Caki2 (cell line): Measurements from ENCODE around the gene GNAT2. TPM values are rescaled to one million over a fixed set of nuclear protein-coding genes. Genes with fewer than 3 reads are reported as not detected.
A peak's percentile ranks its signal among the peaks of the same experiment; 100 is the strongest.
"Not testable (repeated sequence)": the region's sequence is repeated elsewhere in the genome, so short reads cannot be mapped to it uniquely, and the experiment has no call there.

Source experiments
- DNase-seq: peaks from one replicate; pipeline ENCODE4 v3.0.0-alpha.2; 2015; ENCODE audit warnings: low read depth
- in situ Hi-C: cut with HindIII; loops from 2 replicates; pipeline ENCODE4 v1.10.0; 2016; ENCODE audit warnings: low sequenced_read_pairs, low pct_unique_long_range_greater_than_20kb, mixed read lengths
- total RNA-seq: library from RNA; depleted of rRNA; stranded (reverse); fragments of >200 nt; shearing (Covaris generic); gene quantifications from 2 replicates; pipeline ENCODE4 v1.2.3, GENCODE V29; 2014; ENCODE audit warnings: low replicate concordance; rRNA removed

Gene GNAT2
- total RNA-seq: not detected in 2 replicates

DNA sequence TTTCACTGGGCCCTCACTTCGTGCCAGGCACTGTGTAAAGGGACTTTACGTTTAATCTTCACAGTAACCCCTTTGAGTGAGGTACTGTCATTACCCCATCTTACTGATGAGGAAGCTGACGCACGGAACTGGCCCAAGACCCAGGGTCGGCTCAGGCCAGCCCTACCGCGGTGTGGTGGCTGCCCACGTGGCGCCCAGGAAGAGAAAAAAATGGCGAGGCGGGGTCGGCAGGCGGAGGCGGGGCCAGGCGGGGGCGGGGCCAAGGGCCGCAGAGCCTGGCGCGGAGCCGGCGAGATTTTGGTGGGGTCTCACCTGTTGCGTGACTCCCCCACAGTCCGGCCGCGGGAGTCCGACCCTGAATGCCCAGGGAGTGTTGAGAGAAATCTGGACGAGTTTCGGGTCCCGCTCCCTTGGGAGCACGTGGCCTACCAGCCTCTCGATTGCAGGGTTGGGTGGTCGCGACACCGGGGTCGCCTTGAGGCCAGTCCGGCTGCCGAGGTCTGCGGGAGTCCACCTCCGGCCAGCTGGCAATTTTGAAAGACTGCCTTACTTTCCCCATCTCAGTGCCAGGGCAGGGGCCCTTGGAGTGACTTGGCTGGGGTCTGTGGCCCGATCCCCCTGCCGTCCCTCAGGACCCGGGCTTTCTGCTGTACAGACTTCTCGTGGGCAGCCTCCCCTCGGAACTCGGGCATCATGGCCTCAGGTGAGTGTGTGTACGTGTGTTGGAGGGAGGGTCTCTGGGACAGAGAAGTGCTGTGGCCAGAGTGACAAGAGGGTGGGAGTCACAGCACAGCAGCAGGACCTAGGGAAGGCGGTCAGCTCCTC lies at the start of gene GNAT2, which contains the start of gene AMPD2:
Gene GNAT2, minus strand, starts transcription at position 41 of the 825 bp plus-strand sequence. CDS start 6,746 bp downstream, outside the sequence.
Gene AMPD2, plus strand, starts transcription at position 262 of the 825 bp plus-strand sequence. CDS start 1,339 bp downstream, outside the sequence.
- peak; percentile 66 for DNase-seq
- in situ Hi-C loops: no loop called here

GRCh38 chr1:109668123-109668775 lies 48.8 kb upstream of the GNAT2 start:
- DNase-seq: no peak
- in situ Hi-C loops: no loop called here

DNA sequence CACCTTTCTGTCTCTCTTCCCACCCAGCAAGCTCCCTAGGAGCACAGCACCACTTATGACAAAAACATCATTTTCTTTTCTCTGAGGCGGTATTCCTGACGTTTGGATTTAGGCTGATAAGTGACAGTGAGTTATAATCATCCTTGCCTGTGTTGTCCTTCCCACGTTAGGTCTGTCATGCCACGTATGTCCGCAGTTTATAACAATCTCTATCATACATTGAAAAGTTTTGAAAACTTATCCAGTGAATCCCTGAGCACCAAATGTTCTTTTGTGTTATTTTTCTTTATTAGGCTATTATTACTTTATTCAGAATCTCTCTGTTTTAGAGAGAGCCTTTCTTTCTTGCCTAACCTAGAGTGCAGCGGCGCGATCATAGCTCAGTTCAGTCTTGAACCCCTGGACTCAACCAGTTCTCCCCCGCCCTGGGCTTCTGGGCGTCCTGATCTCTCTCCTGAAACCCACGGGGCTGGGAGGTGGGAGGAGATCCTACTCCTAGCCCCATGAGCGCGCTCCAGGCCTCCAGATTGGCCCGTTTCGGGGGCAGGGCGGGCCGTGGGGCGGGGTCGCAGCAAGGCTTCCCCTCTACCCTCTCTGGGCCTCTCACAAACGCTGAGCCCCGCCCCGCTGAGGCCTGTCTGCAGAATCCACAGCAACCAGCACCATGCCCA lies 48.2 kb upstream of the GNAT2 start, which contains the start of gene GSTM2:
Gene GSTM2, plus strand, starts transcription at position 606 of the 671 bp plus-strand sequence. Its CDS starts 59 bp downstream, at position 665.
- in situ Hi-C loops: no loop called here

GRCh38 chr1:109664671-109665070 lies 45.3 kb upstream of the GNAT2 start:
- DNase-seq: no peak
- in situ Hi-C loops: no loop called here

More for the DNA sequence above, 48.2 kb upstream of the GNAT2 start, which contains the start of gene GSTM2:
- DNase-seq: no peak

- no peak for DNase-seq
- in situ Hi-C loops: no loop called here
Measured at GRCh38 chr1:109661391-109661790, 42.0 kb upstream of the GNAT2 start.

DNA sequence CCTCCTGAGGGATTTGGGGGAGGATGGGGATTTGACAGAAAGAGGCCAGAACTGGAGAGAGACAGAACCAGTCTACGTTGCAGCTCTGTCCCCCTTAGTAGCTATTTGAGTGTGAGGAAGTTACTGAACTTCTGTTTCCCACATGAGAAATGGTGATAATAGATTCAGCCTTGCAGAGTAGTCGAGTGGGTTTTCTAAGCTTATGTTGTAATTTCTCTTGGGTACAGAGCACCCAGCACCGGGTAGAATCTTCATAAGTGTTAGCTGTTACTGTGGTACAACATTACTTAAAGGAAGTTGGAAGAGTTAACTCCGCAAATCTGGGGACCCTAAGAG lies 41.2 kb upstream of the GNAT2 start:
- in situ Hi-C loops, DNase-seq: not testable (repeated sequence)

DNA sequence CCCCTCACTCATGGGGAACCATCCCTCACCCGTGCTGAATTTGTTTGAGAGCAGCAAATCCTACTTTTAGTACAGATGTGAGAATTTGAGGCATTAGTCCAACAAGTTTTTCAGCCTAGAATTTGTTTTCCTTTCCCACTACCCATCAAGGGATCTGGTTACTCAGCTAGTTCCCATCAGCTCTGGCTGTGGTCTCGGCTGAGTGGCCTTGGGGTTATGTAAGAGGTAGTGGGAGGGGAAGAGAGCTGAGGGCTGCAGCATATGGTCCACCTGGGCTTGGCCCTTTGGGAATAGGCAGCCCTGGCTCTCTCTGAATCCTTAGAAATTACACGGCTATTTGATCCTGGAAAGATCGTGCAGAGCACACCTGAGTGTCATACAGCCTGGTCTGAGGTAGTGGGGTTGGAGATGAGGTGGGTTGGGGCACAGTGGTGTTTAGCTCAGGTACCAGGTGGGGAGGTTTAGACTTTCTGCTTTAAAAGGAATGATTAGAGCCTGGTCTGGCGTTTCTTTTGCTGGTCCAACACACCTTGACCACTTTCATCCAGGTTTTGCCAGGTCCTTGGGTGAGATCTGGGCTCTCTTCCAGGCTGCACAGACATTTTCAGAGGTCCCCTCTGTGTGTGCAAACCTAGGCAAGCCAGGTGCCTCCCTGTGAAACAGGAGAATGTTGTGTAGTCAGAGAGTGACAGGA lies 40.7 kb upstream of the GNAT2 start:
- in situ Hi-C loops: no loop called here
- DNase-seq: peak; percentile 23

GRCh38 chr1:109659145-109659544 lies 39.7 kb upstream of the GNAT2 start:
- in situ Hi-C loops: no loop called here
- peak; percentile 8 for DNase-seq

DNA sequence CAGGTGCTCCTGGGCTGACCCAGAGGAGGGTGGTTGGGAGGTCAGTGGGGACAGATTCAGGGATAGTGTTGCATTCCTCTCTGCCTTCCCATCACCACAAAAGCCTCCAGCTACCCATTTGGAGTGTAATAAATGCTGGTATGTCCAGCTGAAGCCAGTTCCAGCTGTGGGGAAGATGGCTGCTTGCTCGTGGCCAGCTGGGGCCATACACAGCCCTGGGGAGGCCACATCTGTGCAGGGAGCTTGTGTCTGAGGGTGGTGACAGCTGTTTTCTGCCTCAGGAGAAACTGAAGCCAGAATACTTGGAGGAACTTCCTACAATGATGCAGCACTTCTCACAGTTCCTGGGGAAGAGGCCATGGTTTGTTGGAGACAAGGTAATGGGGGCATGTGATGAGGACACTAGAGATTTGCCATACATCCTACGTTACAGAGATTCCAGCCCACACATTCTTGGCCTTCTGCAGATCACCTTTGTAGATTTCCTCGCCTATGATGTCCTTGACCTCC lies 39.2 kb upstream of the GNAT2 start:
- peak; percentile 6 for DNase-seq
- in situ Hi-C loops: no loop called here

DNA sequence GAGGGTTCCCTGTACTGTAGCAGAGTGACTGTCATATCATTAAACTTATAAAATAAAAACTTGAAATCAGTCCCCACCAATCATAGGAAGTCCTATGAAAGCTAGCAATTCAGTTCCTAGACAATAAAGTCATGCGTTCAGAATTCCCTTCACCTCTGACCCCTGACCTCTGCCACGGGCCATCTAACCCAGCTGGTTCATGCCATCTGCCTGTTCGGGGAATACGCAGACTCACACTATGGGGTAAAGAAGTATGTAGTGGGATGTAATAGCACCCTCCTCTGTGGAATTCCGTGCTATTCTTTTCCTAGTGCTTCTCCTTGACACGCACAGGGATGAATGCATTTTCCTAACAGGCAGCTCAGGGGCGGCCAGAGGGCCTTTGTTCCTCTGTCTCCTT lies 38.6 kb upstream of the GNAT2 start:
- DNase-seq: no peak
- in situ Hi-C loops: no loop called here

- in situ Hi-C loops: no loop called here
- no peak for DNase-seq
Measured at GRCh38 chr1:109657395-109657794, 38.0 kb upstream of the GNAT2 start.

DNA sequence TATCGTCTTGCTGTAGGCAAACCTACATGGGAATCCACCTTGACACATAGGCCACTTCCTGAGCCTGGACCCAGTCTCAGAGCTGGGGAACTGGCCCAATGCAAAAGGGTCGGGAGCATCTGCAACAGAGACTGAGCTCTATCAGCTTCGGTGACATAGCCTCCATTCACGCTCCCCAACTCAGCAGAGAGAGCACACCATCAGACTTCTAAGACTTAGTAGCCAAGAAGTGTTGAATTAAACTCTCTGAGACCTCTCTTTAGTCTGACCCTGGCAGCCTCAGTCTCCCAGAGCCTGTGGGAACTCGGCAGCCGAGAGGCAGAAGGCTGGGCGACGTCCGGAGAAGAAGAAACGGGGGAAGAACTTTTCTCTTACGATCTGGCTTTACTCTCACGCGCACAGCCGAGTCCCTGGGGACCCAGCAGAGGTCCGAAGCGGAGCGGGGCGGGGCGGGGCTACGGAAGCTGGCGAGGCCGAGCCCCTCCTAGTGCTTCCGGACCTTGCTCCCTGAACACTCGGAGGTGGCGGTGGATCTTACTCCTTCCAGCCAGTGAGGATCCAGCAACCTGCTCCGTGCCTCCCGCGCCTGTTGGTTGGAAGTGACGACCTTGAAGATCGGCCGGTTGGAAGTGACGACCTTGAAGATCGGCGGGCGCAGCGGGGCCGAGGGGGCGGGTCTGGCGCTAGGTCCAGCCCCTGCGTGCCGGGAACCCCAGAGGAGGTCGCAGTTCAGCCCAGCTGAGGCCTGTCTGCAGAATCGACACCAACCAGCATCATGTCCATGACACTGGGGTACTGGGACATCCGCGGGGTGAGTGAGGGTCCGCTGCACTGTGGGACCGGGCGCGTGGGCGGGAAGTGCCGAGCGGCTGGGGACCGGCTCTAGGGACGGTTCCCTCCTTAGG lies 36.5 kb upstream of the GNAT2 start, which contains the start of gene GSTM4:
Gene GSTM4, plus strand, starts transcription at position 485 of the 905 bp plus-strand sequence. Its CDS starts 291 bp downstream, at position 776.
- in situ Hi-C loops: no loop called here

DNA sequence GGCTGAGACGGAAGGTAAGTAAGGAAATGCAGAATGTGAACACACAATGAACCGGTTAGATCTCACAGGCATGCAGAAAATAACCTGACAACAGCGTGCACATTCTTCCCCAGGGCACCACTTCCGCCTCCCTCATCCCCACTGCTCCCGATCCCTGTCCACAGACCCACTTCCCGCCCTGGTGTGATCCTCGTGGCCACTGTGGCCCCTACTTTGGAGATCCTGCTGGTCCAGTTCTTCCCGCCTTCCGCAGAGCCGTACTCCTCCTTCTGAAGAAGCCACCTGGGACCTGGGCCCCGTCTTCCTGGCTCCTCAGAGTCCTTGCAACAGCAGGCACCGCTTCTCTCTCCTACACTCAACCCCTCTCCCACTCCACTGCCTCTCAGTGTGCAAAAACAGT lies 35.1 kb upstream of the GNAT2 start:
- no peak for DNase-seq
- in situ Hi-C loops: no loop called here

More for the DNA sequence above, 36.5 kb upstream of the GNAT2 start, which contains the start of gene GSTM4:
- peak; percentile 68 for DNase-seq

DNA sequence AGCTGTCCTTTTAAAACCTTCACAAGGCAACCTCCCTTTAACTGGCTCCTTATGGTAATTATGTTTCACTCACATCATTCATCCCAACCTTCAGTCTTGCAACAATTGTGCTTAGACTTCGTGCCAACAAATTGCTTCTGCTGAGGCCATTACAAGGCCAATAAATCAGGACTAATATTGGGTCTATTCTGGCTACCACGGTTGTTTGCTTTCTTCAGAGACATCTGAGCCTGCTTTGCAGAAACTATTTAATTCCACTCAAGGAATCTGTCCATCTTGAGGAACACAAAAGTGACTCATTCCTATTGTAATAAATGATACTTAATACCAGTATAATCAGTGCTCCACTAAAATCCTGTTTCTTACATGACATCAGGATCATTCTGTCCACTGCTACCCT lies 33.9 kb upstream of the GNAT2 start:
- no peak for DNase-seq
- in situ Hi-C loops: no loop called here

DNA sequence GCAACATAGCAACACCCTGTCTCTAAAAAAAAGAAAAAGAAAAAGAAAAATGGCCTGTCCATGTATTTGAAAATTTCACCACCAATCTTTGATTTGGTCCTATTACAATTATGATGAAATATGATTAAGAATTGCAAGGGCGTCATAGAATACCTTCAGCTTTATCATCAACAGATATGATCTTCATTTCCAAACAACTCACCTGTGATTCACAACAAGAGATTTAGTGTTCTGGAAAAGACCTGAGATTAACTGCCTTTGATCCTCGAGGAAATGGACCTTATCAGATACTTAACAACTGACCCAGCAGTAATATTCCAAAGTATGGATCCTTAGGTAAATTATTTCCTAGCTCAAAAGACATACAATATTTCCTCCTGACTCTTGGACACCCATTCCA lies 33.0 kb upstream of the GNAT2 start:
- in situ Hi-C loops: no loop called here

DNA sequence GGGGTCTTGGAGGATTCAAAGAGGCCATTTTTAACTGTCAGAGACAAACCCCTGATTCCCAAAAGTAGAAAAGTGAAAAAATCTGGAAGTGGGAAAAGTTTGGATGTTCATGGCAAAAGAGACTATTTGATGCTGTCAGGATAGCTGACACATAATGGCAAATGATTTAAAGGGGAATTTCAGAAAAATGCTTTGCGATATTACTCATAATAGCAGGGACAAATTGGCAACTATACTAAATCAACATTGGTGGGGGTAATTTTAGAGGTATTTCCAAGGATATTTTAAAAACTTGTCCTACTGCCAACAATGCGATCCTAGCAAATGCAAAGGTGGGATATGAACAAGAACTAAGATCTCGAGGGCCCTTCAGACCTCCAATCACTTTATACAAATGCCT lies 31.2 kb upstream of the GNAT2 start:
- DNase-seq: no peak
- in situ Hi-C loops: no loop called here

More for the DNA sequence above, 33.0 kb upstream of the GNAT2 start:
- DNase-seq: no peak

- DNase-seq: peak; percentile 23
- in situ Hi-C loops: no loop called here
Measured at GRCh38 chr1:109649491-109649914, 30.1 kb upstream of the GNAT2 start.
